ENCODE measurements around the gene KLHDC8A. TPM values are rescaled to one million over a fixed set of nuclear protein-coding genes. Genes with fewer than 3 reads are reported as not detected.

The KLHDC8A gene
- total RNA-seq, 1 experiment from 2014 or later, result not detected

- DNase-seq (ENCODE audit: low spot score), result no peak
- BruUV-seq (replicated peaks), result no TSS peak
- Histone ChIP-seq H3K4me3 (ENCODE audit: low read depth, low read length, poor library complexity, severe bottlenecking) (no peak overlapping the region), H3K4me1 (ENCODE audit: insufficient read depth, low read length, poor library complexity, severe bottlenecking) (peaks cover 30% of the 10 kb centered on the region), H3K36me3 (ENCODE audit: insufficient read depth, low read length, poor library complexity, severe bottlenecking) (no peaks in the 10 kb centered on the region), H3K27me3 (replicated peaks; ENCODE audit: insufficient read depth, low read depth, low read length, poor library complexity) (no peaks in the 10 kb centered on the region), H3K27ac (ENCODE audit: low read depth, low read length, poor library complexity, severe bottlenecking) (peak overlapping the region; percentile 20), H3K9me3 (ENCODE audit: low read depth, low read length, poor library complexity, severe bottlenecking) (no peaks in the 10 kb centered on the region)
- POLR2A ChIA-PET (ENCODE audit: low non-redundant PET), result no interaction called here
- no peak for TF ChIP-seq EZH2 (IDR thresholded peaks at IDR 0.05; ENCODE audit: borderline replicate concordance, low read depth, low read length, poor library complexity, severe bottlenecking)
- TF ChIP-seq, protein P1, sequence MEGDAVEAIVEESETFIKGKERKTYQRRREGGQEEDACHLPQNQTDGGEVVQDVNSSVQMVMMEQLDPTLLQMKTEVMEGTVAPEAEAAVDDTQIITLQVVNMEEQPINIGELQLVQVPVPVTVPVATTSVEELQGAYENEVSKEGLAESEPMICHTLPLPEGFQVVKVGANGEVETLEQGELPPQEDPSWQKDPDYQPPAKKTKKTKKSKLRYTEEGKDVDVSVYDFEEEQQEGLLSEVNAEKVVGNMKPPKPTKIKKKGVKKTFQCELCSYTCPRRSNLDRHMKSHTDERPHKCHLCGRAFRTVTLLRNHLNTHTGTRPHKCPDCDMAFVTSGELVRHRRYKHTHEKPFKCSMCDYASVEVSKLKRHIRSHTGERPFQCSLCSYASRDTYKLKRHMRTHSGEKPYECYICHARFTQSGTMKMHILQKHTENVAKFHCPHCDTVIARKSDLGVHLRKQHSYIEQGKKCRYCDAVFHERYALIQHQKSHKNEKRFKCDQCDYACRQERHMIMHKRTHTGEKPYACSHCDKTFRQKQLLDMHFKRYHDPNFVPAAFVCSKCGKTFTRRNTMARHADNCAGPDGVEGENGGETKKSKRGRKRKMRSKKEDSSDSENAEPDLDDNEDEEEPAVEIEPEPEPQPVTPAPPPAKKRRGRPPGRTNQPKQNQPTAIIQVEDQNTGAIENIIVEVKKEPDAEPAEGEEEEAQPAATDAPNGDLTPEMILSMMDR (conservative IDR thresholded peaks at IDR 0.05; ENCODE audit: low read depth, low read length), result no peak
- CTCF ChIA-PET, result no interaction called here
- intact Hi-C loops (cut with micrococcal nuclease; ENCODE audit: unreplicated experiment), result no loop called here
Observed at GRCh38 chr1:205301842-205302588, 54.7 kb downstream of the KLHDC8A start.

DNA sequence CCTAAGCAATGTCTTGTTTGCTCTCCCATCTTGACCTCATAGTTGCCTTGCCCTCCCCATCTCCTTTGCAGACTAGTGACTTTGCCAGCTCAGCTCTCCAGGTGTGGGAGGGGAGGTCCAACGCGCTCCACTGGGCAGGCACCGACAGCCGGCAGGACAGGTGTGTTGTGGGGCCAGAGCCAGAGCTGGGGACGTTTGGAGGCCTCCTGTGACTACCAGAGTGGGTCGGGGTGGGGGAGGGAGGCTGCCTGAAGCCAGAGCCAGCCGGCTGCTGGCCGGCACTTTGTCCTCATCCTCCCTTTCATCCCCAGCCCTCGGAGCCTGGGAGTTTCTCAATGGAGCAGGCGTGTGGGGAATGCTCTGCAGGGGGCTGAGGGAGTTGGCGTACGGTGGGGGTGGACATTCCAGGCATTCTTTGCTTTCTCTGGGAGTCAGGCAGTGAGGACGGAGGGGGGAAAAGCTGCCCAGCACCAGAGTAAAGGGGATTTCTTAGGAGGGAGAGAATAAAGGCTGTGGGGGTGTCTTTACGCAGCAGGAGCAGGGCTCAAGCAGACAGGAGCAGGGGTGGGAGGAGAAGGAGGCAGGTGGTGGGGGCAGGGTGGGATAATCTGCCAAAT lies 55.4 kb downstream of the KLHDC8A start:
- Histone ChIP-seq H3K36me3 (ENCODE audit: insufficient read depth, low read length, poor library complexity, severe bottlenecking) (no peaks in the 10 kb centered on the region), H3K9me3 (ENCODE audit: low read depth, low read length, poor library complexity, severe bottlenecking) (no peaks in the 10 kb centered on the region), H3K4me1 (ENCODE audit: insufficient read depth, low read length, poor library complexity, severe bottlenecking) (peaks cover 30% of the 10 kb centered on the region), H3K27ac (ENCODE audit: low read depth, low read length, poor library complexity, severe bottlenecking) (peak overlapping the region; percentile 20), H3K4me3 (ENCODE audit: low read depth, low read length, poor library complexity, severe bottlenecking) (no peak overlapping the region), H3K27me3 (replicated peaks; ENCODE audit: insufficient read depth, low read depth, low read length, poor library complexity) (no peaks in the 10 kb centered on the region)
- no TSS peak for BruUV-seq (replicated peaks)
- peak; percentile 78 for DNase-seq (ENCODE audit: low spot score)
- POLR2A ChIA-PET (ENCODE audit: low non-redundant PET), result no interaction called here
- TF ChIP-seq, protein P1 (conservative IDR thresholded peaks at IDR 0.05; ENCODE audit: low read depth, low read length), result no peak
- CTCF ChIA-PET, result interaction anchor here (0.9 to 1.6 kb wide), 3 partner anchors 24 to 53 kb away, joined by 3 to 4 read pairs (median 4); no protein-coding TSS in a partner anchor
- intact Hi-C loops (cut with micrococcal nuclease; ENCODE audit: unreplicated experiment), result no loop called here

GRCh38 chr1:205300149-205300548 lies 56.6 kb downstream of the KLHDC8A start:
- H3K9me3 ChIP-seq (ENCODE audit: low read depth, low read length, poor library complexity, severe bottlenecking), result no peaks in the 10 kb centered on the region
- no peak for DNase-seq (ENCODE audit: low spot score)
- intact Hi-C loops (cut with micrococcal nuclease; ENCODE audit: unreplicated experiment), result no loop called here
- no TSS peak for BruUV-seq (replicated peaks)
- TF ChIP-seq, protein P1 (conservative IDR thresholded peaks at IDR 0.05; ENCODE audit: low read depth, low read length), result no peak
- no peak for TF ChIP-seq EZH2 (IDR thresholded peaks at IDR 0.05; ENCODE audit: borderline replicate concordance, low read depth, low read length, poor library complexity, severe bottlenecking)
- H3K4me1 ChIP-seq (ENCODE audit: insufficient read depth, low read length, poor library complexity, severe bottlenecking), result peaks cover 30% of the 10 kb centered on the region
- no peaks in the 10 kb centered on the region for H3K36me3 ChIP-seq (ENCODE audit: insufficient read depth, low read length, poor library complexity, severe bottlenecking)
- POLR2A ChIA-PET (ENCODE audit: low non-redundant PET), result no interaction called here
- CTCF ChIA-PET, result interaction anchor here (0.9 to 1.6 kb wide), 3 partner anchors 25 to 54 kb away, joined by 3 to 4 read pairs (median 4); no protein-coding TSS in a partner anchor
- no peak overlapping the region for H3K4me3 ChIP-seq (ENCODE audit: low read depth, low read length, poor library complexity, severe bottlenecking)
- no peak overlapping the region for H3K27ac ChIP-seq (ENCODE audit: low read depth, low read length, poor library complexity, severe bottlenecking)
- H3K27me3 ChIP-seq (replicated peaks; ENCODE audit: insufficient read depth, low read depth, low read length, poor library complexity), result no peaks in the 10 kb centered on the region
